ENCODE measurements around the gene KRT16.

The KRT16 gene

DNA sequence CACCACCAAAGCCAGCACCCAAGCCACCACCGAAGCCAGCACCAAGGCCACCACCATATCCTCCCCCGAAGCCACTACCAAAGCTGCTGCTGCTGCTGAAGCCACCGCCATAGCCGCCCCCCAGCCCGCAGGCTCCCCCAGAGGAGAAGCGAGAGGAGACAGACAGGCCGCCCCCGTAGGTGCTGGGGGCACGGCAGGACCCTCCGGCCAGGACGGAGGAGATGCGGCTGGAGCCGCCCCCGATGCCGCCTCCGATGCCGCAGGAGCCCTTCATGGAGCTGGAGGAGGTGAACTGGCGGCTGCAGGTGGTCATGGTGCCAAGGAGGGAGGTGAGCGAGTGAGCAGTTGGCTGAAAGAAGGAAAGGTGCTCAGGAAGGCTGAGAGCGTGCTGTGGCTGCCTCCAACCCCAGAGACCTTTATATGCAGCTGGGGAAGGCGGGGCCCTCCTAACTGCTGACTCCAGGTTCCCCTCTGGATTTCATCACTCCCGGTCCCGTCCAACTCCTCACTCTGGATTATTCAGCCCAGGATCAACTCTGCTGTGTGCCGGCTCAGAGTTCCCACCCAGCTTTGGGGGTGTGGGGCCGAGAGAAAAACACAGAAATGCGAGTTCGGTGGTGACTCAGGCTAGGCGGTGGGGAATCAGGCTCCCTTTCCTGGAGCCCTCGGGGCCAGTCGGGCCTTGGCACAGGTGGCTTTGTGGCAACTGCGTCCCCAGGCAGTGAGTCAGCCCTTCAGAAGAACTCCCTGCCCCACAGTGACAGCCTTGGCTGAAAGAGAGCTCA, at the start of gene KRT16:
TSS of gene KRT16 (minus strand) at position 392 of the 785 bp plus-strand sequence. CDS start at position 313, 79 bp downstream.
- DNase-seq, result peak in 1 of 2 donors; percentile 61

DNA sequence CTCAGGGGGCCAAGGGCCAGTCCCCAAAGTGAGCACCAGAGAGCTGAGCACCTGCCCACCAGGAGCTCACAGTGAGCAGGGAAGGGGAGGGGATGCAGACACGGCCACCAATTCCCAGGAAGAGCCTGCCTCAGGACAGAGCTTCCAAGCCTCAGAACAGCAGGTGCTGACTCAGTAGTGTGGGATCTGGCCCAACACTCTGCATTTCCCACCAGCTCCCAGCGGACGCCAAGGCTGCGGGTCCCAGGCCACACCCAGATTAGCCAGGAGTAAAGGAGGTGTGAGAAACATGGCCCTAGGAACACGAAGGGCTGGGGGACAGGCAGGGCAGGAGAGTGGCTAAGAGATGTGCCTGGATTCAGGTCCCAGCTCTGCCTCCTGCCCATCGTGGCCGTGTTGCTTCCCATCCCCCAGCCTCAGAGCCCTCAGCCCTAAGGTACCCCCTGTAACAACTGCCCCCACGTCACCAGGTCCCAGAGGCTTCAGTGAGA, 47.7 kb upstream of the KRT16 start:
- DNase-seq, result no peak

DNA sequence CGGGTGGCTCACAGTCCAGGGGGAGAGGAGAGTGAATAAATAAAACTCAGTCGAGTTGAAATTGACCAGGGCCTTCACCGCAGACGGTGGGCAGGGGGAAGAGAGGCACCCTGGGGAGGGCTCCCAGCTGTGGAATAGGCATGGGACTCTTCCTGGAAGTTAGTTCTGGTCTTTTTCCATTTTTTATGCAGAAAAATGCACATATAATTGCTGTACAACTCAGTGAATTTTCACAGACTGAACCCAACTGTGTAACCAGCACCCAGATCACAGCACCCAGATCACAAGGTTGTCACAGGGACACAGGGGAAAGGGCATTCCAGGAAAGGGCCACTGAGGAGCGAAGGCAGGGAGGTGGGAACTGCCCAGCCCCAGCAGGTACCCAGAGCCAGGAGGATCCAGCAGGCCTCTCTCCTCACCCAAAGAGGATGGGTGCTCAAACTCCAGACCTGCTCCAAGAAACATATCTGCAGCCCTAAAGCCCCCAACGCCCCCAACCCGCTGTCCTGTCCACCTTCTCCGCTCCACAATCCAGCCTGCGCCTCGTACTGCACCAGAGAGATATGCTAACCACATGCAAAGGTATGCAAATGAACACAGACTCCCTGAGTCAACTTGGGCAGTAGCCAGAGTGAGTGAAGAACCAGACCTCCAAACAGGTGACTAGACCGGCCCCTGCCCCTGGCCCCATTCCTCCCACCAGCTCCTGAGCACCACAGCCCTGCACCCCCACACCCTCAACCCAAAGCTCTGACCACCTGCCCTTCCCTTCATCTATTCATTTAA, 47.1 kb upstream of the KRT16 start:
- no peak for DNase-seq

DNA sequence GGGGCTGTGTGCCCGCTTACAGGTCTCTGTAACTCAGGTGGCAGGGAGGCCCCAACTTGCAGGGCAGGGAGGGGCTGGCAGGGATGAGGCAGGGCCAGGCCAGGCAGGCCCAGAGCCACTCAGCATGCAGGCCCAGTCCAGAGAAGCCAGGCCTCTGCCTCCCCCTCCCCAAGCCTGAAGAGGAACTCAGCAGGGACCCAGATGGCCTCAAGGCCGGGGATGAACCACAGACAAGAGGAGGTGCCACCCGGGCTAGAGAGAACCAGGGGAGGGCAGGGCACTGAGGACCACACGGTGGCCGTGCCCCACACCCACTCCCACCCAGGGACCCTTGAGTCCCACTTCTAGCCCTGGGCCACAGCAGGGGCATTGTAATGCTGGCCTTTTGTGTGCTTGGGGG, 46.3 kb upstream of the KRT16 start:
- no peak for DNase-seq

DNA sequence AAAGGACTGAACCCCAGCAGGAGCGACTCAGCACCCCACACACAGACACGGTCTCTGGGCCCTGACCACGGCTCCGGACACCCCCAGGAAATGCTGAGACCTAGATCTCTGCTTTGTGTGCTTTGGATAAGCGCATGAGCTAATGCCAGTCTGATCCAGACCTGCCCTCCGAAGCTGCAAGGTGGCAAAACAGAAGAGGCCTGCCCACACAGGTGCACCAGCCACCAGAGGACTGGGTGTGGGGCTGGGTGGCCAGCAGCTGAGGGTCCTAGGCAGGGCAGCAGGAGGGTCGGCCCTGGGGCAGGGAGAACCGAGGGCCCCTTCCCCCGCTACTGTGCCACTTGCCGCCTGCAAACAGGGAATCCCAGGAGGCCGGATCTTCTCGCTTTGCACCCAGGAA, 45.4 kb upstream of the KRT16 start:
- DNase-seq, result no peak

DNA sequence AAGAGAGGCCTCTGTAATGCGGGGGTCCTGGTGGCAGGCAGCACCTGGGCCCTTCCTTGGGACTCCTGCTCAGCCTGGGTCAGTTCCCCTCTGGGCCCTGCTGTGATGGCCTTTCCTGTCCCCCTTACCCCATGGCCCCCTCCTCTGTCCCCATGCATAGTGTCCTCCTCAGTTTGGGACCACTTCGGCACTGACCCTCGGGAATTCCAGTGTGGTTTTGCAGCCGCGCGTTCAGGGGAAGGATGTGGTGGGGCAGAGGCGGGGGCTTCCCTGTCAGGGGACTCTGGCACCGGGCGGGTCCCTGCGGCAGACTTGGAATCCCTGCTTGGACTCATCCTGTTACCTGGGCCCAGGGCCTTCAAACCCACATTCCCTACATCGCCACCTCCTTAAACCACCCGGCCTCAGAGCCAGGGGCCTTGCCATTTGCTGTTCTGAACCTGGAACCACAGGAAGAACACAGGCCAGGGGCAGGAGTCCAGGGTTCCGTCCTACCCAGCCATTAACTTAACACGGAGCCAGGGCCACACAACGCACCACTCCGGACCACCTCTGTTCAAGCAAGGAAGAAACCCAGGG, 44.7 kb upstream of the KRT16 start:
- no peak for DNase-seq

DNA sequence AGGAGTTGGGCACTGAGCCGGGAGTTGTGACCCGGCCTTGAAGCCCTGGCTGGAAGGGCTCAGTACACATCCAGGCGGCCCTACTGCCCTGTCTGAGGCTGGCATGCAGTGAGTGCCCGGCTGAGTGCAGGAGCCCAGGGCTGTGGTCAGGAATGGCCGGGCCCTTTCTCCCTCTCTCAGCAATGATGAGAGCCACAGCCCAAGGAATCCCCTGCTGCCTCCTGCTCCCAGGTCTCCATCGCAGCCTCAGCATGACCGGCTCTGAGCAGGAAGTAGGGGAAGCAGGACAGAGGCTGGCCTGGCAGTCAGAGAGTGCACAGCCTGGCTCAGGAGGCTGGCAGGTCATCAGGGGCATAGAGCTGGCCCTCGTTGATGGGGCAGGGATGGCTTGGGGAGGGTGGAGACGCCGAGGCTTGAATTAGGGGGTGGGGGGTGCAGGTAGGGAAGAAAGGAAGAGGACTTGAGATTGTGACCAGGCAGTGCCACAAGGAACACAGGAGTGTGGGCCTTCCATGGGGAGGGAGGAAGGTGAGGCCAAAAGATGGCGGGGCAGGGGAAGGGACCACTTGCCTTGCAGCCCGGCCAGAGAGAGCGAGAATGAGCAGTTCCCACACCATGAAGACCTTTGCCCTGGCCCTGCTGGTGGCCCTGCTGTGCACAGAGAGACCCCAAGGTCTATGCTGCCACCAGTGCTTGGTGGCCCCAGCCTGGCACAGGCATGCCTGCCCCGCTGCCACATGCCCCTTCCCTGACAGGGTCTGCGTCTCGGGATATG, 43.9 kb upstream of the KRT16 start:
- DNase-seq, result no peak

DNA sequence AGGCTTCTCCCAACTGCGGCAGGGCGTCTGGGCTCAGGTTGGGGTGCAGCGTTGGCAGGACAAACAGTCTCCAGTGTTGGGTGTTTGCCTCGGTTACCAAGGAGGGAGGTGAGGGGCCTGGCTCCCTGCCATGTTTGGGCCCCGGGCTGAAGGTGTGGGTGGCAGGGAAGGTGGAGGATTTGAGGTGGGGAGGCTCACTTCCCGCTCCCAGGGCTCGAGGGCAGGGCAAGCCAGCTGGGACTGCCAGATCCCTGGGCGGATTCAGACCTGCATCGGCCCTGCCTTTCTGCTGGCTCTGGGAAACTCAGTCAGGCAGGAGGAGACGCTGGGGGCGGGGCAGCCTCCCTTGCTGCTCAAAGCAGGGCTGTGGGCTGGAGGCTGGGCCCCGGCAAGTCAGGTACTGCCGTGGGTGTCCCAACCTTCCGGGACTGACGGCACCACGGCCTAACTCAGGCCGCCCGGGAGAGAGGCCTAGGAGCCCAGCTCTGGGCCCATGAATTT, 43.1 kb upstream of the KRT16 start:
- DNase-seq, result no peak

DNA sequence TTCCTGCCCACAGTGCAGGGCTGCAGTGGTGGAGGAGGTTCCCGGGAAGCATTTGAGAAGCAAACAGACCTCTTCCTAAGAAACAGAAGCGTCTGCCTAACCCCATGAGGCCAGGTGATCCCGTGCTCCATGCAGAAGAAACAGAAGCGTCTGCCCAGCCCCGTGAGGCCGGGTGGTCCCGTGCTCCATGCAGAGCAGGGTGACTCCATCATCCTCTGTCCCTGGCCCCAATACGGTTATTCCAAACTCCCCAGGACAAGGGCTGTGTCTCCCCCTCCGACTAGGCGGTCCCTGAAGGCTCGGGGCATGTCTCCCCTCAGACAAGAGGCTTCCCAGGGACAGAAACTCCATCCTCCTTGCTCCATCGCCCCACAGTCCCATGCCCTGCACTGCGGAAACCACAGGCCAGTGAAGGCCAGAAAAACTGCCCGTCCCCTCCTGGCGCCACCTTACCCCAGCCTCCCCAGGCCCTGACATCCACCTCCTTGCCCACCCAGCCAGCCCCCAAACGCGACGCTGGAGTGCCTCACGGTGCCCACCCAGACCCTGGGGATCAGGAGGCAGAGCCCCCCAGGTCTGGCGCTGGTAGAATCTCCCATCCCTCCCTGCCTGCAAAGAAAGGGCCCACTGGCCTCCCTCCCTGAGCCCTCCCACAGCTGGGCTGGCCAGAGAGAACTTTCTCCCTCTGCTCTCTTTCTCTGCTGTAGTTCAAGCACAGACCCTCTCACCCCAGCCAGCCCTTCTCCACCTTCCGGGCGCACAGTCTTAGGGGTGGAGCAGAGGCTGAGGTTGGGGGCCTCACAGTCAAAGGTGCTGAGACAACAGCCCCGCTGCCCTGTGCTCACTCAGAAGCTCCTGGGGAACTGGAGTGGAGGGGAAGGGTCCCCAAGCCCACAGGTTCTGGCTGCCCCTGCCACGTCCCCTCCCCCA, 42.4 kb upstream of the KRT16 start:
- DNase-seq, result no peak

DNA sequence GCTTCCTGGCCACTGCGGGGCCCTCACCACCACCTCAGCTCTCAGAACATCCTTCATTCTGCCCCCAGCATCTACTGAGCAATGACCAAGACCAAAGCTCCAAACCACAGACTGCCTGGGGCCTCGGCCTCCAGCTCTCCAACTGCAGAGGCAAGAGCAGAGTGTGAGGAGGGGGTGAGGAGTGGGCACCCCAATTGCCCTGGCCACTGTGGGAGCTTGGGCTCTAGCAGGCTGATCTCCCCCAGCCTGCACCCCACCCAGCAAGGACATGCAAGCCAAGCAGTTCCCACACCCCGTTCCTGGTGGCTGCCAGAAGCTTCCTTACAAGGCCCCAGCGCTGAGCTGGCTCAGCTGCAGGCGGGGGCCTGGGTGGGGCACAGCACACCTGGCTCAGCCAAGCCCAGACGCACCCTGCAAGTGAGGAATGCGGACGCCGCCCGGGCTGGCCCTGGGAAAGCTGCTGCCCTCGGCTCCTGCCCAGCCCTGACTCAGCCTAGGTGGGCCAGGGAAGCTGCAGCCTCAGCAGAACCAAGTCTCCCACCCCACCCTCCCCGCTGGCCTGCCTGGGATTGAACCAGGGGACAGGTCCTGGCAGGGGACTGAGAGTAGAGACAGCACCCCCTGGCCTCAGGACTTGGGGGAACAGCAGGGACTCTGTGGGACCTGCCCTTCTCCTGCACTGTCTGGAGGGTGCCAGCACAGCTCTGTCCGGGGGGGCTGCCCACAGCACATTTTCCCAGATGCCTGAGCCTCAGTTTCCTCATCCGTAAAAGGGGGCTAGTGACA, 41.5 kb upstream of the KRT16 start:
- DNase-seq, result no peak

DNA sequence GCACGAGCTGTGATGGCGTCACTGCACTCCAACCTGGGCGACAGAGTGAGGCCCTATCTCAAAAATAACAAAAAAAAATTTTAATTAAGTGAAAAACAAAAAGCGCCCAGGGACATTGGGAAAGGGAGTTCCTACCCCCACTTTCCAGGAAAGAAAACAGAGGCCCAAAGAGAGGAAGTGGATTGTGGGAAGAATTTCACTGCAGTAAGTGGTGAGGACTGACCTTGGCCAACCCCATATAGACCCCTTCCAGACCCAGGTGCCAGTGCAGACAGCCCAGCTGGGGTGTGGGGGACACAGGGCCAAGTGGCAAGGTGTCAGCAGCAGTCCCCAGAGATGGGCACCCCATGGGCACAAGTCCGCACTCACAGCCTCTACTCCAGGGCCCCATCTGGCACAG, 40.9 kb upstream of the KRT16 start:
- no peak for DNase-seq

DNA sequence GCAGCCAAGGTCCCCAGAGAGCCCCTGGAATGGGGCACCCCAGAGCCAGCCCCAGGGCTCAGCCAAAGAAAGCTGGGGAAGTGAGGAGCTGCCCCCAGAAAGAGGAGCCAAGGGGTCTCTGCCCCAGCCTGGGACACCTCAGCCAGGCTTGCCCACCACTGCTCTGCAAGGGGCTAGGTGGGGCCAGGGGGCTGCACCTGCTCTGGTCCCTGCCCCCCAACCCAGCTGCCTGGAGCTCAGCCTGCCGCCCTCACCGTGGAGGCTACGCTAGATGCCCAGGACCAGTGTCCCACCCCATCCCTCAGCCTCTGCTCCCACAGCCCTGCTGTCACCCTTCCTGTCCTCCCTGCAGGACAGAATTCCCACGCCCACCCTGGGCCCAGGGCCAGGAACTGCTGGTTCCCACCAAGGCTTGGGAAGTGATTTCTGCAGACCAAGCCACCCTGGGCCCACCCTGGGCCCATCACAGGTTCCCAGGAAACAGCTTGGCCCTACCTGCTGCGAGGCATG, 39.9 kb upstream of the KRT16 start:
- no peak for DNase-seq

DNA sequence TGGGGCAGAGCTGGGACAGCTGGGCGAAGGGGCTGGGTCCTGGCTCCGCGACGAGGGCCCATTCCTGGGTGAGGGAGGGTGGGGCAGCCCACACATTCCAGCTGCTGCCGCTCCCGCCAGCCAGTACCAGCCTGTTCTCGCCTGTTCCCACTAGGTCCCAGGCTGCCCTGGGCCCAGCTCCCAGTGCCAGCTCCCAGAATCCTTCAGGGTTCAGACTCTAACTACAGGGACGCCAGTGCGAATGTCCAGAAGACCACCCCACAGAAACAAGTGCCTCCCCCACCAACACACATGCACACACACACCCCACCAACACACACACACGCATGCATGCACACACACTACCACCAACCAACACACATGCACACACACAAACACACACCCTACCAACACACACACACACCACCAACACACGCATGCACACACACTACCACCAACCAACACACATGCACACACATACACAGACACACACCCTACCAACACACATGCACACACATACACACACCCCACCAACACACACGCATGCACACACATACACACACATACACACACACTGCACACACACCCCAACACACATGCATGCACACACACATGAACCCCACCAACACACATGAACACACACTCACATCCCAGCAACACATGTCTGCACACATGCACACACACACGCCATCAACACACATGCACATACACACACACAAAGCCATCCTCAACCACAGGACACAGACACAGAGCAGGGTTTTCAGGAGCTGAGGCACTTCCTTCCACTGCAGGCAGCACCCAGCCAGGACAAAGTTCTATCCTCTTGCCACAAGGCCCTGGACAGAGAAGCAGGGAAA, 39.3 kb upstream of the KRT16 start:
- no peak for DNase-seq

DNA sequence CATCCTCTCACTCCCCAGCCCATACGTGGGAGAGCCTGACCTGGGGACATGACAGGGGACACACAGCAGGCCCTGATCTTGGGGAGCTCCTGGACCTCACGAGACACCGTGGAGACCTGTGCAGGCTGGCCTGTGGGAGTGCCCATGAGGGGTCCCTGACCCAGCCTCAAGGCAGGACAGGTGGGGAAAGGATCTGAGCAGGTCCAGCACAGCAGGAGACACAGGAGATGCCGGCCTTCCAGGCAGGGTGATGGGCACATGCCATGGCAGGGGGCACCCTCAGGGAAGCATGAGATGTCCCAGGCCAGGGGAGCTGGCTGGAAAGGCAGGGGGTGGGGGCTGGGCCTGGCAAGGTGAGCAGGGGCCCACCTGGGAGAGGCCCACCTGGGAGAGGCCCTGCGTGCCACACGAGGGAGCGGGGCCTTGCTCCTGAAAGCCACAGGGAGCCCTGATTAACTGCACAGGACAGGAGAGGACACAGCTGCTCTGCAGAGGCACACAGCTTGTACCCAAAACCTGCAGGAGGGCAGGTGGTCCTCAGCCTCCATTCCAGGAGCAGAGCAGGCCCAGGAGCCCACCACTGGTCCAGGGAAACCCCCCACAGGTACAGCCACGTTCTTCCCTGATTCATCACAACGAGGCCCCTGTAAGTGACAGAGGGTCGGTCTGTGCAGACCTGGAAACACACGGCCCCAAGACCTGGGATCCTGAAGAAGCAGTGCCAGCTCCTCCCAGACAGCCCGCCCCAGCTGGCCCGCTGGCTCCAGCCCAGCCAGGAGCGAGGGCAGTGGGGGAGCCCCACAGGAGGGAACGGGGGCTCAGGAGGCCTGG, 38.4 kb upstream of the KRT16 start:
- no peak for DNase-seq

DNA sequence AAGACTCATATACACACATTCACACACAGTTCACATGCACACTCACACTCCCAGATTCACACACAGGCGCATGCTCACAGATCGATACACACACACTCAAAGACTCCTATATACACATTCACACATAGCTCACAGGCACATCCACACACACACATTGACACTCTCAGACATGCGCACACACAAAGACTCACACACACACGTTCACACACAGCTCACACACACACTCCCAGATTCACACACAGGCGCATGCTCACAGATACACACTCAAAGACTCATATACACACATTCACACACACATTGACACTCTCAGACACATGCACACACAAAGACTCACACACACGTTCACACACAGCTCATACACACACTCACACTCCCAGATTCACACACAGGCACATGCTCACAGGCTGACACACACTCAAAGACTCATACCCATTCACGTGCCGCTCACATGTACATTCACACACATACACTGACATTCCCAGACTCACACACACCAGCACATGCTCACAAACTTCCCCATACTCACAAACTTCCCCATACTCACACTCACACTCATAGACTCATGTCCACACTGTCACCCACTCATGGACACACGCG, 37.5 kb upstream of the KRT16 start:
- DNase-seq, result no peak

DNA sequence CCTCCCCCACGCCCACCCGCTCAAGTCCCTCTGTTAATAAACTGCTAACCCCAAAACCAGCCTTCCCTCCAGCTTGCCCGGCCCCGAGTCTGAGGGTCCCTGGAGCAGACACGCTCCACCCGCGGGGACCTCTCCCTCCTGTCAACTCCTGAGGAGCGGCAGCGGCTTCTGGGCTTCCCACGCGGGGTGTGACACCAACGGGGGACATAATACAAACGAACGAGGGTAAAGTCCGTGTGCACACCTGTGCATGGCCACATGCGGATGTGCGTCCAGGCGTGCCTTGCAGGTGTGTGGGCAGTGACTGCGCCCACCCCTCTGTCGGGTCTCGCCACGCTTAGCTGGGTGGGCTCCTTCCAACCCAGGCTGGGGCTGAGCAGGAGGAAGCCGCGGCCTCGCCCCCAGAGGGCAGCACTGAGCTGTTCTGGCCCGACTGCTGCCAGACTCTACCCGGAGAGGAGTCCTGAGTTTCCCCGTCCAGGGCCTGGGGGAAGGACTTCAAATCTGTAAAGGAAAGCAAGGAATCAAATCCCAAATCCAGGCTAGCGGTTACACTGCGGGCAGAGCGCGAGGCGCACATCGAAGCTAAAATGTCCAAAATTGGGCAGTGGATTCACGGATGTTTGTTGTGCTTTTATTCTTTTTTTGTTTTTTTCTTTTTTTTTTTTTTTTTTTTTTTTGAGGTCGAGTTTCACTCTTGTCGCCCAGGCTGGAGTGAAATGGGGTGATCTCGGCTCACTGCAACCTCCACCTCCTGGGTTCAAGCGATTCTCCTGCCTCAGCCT, 36.0 kb upstream of the KRT16 start:
- peak; percentile 56 to 68 for DNase-seq

DNA sequence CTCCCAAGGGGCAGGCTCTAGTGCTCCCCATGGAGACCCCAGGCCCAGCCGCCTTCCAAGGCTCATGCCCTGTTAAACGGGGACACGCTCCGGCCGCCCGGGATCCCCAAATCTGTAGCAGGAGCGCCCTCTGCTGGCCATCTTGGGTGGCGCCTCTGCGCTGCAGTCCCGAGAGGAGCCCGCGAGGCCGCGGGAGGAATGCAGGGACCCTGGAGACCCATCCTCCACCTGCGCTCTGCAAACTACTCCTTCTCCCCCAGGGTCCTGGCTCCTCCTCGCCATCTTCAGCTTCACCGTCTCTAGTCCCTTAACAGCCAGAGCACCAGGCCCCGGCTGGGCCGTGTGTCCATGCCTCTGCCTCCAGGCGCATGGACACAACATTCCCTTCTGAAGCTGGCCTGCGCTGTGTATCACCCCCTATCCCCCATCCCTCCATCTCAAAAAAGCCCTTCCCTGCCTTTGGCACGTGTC, 35.4 kb upstream of the KRT16 start:
- DNase-seq, result peak; percentile 32 to 76

All from bone marrow (tissue), 2 donors.